A549 (cell line): Measurements from ENCODE around the gene TENT5A.

Experiments used
- JUN ChIP-seq, 2 experiments: fragments of >200 bp; sonication (Bioruptor Twin); formaldehyde crosslinking; IDR thresholded peaks; 2 replicates in 1 of 2; 3 replicates in 1 of 2; pipeline ENCODE4 v1.6.1; 2016 to 2017
- MYC ChIP-seq: IDR thresholded peaks from 2 replicates; pipeline ENCODE4 v1.6.1; 2012; ENCODE audit warnings: mild to moderate bottlenecking, inconsistent platforms, low read length, improper control_type of control experiment, borderline replicate concordance
- POLR2A ChIP-seq: IDR thresholded peaks from 2 replicates; pipeline ENCODE4 v1.6.1; 2012; ENCODE audit warnings: mild to moderate bottlenecking, low read length
- SMC3 ChIP-seq: fragments of >200 bp; sonication (Bioruptor Twin); formaldehyde crosslinking; IDR thresholded peaks from 3 replicates; pipeline ENCODE4 v1.6.1; 2018; ENCODE audit warnings: inconsistent platforms
- TF ChIP-seq, protein P1 (sequence below): fragments of >200 bp; sonication (Bioruptor Twin); formaldehyde crosslinking; IDR thresholded peaks from 3 replicates; pipeline ENCODE4 v1.5.1; 2016

DNA sequence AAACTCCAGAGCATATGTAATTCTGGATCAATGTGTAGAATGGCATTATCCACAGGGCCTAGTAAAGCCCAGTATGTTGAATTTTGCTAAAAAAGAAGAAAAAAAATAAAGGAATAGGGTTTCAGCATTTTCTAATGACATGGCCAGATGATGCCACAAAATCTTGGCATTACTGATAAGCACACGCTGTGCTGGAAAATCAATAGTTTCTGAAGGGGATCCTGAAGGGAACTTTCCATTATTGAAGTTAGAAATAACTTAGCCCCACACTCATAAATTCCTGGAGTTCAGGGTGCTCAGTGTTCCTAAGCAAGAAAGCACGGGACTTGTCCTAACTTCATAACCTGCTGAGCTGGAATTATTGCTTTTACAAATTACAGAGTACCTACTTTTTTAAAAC lies 10.8 kb downstream of the TENT5A start:
- TF ChIP-seq, protein P1, sequence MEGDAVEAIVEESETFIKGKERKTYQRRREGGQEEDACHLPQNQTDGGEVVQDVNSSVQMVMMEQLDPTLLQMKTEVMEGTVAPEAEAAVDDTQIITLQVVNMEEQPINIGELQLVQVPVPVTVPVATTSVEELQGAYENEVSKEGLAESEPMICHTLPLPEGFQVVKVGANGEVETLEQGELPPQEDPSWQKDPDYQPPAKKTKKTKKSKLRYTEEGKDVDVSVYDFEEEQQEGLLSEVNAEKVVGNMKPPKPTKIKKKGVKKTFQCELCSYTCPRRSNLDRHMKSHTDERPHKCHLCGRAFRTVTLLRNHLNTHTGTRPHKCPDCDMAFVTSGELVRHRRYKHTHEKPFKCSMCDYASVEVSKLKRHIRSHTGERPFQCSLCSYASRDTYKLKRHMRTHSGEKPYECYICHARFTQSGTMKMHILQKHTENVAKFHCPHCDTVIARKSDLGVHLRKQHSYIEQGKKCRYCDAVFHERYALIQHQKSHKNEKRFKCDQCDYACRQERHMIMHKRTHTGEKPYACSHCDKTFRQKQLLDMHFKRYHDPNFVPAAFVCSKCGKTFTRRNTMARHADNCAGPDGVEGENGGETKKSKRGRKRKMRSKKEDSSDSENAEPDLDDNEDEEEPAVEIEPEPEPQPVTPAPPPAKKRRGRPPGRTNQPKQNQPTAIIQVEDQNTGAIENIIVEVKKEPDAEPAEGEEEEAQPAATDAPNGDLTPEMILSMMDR: no peak
- TF ChIP-seq JUN (IDR thresholded peaks at IDR 0.05): no peak
- no peak for TF ChIP-seq SMC3
- no peak for TF ChIP-seq MYC
- TF ChIP-seq POLR2A: no peak
